Trophoblast cell (in vitro differentiated cells and primary cell): Measurements from ENCODE around the gene COQ8B.

Experiments
- DNase-seq, 2 donors: peaks; one replicate each; pipeline ENCODE4 v3.0.0-alpha.2; 2016
- H2AFZ ChIP-seq: 2 replicates; pipeline ENCODE4 v1.6.1; 2013; ENCODE audit warnings: low read length, moderate library complexity, mild to moderate bottlenecking; ENCODE audit not compliant: insufficient read depth, poor library complexity
- H2AK5ac ChIP-seq: 2 replicates; pipeline ENCODE4 v1.6.1; 2013; ENCODE audit warnings: mild to moderate bottlenecking, low read length
- H2BK120ac ChIP-seq: 2 replicates; pipeline ENCODE4 v1.6.1; 2013; ENCODE audit warnings: low read length, mild to moderate bottlenecking, moderate library complexity; ENCODE audit not compliant: insufficient read depth, poor library complexity
- H2BK12ac ChIP-seq: 2 replicates; pipeline ENCODE4 v1.6.1; 2013; ENCODE audit warnings: mild to moderate bottlenecking, low read length, moderate library complexity
- H2BK5ac ChIP-seq: 2 replicates; pipeline ENCODE4 v1.6.1; 2013; ENCODE audit warnings: low read length, low read depth, moderate library complexity, mild to moderate bottlenecking; ENCODE audit not compliant: poor library complexity
- H3K14ac ChIP-seq: 2 replicates; pipeline ENCODE4 v1.6.1; 2013; ENCODE audit warnings: mild to moderate bottlenecking, low read length
- H3K18ac ChIP-seq: 2 replicates; pipeline ENCODE4 v1.6.1; 2013; ENCODE audit warnings: mild to moderate bottlenecking, low read length
- H3K23ac ChIP-seq: 2 replicates; pipeline ENCODE4 v1.6.1; 2013; ENCODE audit warnings: low read length
- H3K27ac ChIP-seq: 2 replicates; pipeline ENCODE4 v1.5.1; 2013; ENCODE audit warnings: low read depth, mild to moderate bottlenecking, inconsistent platforms, low read length, moderate library complexity
- H3K27me3 ChIP-seq: 2 replicates; pipeline ENCODE4 v1.6.1; 2013; ENCODE audit warnings: inconsistent platforms, mild to moderate bottlenecking, low read length, moderate library complexity; ENCODE audit not compliant: insufficient read depth
- H3K36me3 ChIP-seq, 2 experiments: 1 replicate in 1 of 2; 2 replicates in 1 of 2; pipeline ENCODE4 v1.6.1; 2013; ENCODE audit warnings: low read length in 2 of 2, mild to moderate bottlenecking in 2 of 2, moderate library complexity in 1 of 2; ENCODE audit not compliant: insufficient read depth in 2 of 2, control insufficient read depth in 1 of 2
- H3K4ac ChIP-seq: 2 replicates; pipeline ENCODE4 v1.6.1; 2013; ENCODE audit warnings: low read depth, mild to moderate bottlenecking, low read length, moderate library complexity
- H3K4me1 ChIP-seq, 2 experiments: 1 replicate in 1 of 2; 2 replicates in 1 of 2; pipeline ENCODE4 v1.6.1; 2013; ENCODE audit warnings: low read length in 2 of 2, mild to moderate bottlenecking in 2 of 2, moderate library complexity in 1 of 2; ENCODE audit not compliant: insufficient read depth in 2 of 2, control insufficient read depth in 1 of 2
- H3K4me2 ChIP-seq: 2 replicates; pipeline ENCODE4 v1.6.1; 2013; ENCODE audit warnings: inconsistent platforms, mild to moderate bottlenecking, low read length, moderate library complexity
- H3K4me3 ChIP-seq: 2 replicates; pipeline ENCODE4 v1.5.1; 2013; ENCODE audit warnings: mild to moderate bottlenecking, low read depth, low read length, inconsistent platforms
- H3K79me1 ChIP-seq: one replicate; pipeline ENCODE4 v1.6.1; 2013; ENCODE audit warnings: low read length
- H3K79me2 ChIP-seq: 2 replicates; pipeline ENCODE4 v1.6.1; 2013; ENCODE audit warnings: low read length, mild to moderate bottlenecking; ENCODE audit not compliant: control insufficient read depth, insufficient read depth, poor library complexity
- H3K9ac ChIP-seq: 2 replicates; pipeline ENCODE4 v1.6.1; 2013; ENCODE audit warnings: mild to moderate bottlenecking, low read length
- H3K9me3 ChIP-seq: 2 replicates; pipeline ENCODE4 v1.6.1; 2013; ENCODE audit warnings: low read depth, mild to moderate bottlenecking, control low read depth, inconsistent platforms, low read length; ENCODE audit not compliant: insufficient read depth
- H4K12ac ChIP-seq: 2 replicates; pipeline ENCODE4 v1.6.1; 2013; ENCODE audit warnings: low read depth, mild to moderate bottlenecking, low read length, moderate library complexity
- H4K8ac ChIP-seq: 2 replicates; pipeline ENCODE4 v1.6.1; 2013; ENCODE audit warnings: low read depth, mild to moderate bottlenecking, low read length, moderate library complexity
- H4K91ac ChIP-seq: one replicate; pipeline ENCODE4 v1.6.1; 2013; ENCODE audit warnings: low read depth, mild to moderate bottlenecking, low read length, moderate library complexity
- WGBS: extraction: QIAGEN DNeasy Blood & Tissue Kit; methylation state at CpG from one replicate; pipeline ENCODE4 v1.1.7; 2013; ENCODE audit warnings: missing lambda C conversion rate; ENCODE audit not compliant: insufficient read length, insufficient coverage; ENCODE audit errors: extremely low coverage; 5-methylcytosine and 5-hydroxymethylcytosine counted together

Gene COQ8B

DNA sequence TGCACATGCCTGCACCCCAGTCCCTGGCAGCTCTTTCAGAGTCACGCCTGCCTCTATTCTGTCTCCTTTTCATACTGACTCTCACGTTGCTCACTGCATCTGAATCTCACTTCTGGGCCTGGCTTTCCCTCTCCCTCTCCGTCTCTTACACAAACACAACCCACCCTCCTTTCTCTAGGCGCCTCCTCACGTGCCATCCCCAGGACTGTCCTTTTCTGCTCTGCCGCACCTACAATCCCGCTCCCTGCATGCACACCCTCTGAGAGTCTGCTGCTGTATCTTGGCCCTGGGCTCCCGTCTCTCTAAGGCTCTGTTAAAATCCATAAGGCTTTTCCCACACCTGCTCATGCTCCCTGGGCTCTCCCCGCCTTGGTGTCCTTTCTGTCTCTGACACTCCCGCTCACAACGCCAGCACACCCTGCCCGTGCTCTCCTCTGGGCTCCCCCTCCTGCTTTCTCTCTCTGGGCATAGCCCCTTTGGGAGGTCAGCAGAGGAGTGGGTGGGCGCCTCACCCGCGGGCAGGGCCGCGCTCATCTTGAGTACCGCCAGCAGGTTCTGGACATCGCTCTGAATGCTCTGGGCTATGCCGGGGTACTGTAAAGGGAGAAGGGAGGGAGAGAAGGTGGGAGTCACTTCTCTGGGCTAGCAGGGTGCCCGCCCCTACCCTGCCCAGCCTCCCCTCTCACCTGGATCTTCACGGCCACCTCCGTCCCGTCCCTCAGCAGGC lies 13.5 kb downstream of the COQ8B start:
- H3K79me2 ChIP-seq = no peaks in the 10 kb centered on the region
- H3K18ac ChIP-seq = no peak overlapping the region
- no peak overlapping the region for H4K8ac ChIP-seq
- H3K27ac ChIP-seq = no peak overlapping the region
- no peaks in the 10 kb centered on the region for H3K27me3 ChIP-seq
- H2AFZ ChIP-seq = no peak overlapping the region
- H3K79me1 ChIP-seq = no peaks in the 10 kb centered on the region
- no peak overlapping the region for H3K14ac ChIP-seq
- H3K4me3 ChIP-seq = no peak overlapping the region
- no peak overlapping the region for H3K9ac ChIP-seq
- H3K4ac ChIP-seq = no peak overlapping the region
- no peaks in the 10 kb centered on the region for H3K9me3 ChIP-seq
- H3K36me3 ChIP-seq = peaks cover 38 to 49% of the 10 kb centered on the region in 2 experiments
- H2AK5ac ChIP-seq = no peak overlapping the region
- no peaks in the 10 kb centered on the region for H3K4me1 ChIP-seq
- H2BK5ac ChIP-seq = no peak overlapping the region
- no CpG with 5 or more reads among the region's 24 CpGs for WGBS
- H4K91ac ChIP-seq = no peak overlapping the region
- no peak for DNase-seq
- H2BK12ac ChIP-seq = no peak overlapping the region
- H2BK120ac ChIP-seq = no peak overlapping the region
- no peak overlapping the region for H3K23ac ChIP-seq
- no peak overlapping the region for H4K12ac ChIP-seq
- no peak overlapping the region for H3K4me2 ChIP-seq

DNA sequence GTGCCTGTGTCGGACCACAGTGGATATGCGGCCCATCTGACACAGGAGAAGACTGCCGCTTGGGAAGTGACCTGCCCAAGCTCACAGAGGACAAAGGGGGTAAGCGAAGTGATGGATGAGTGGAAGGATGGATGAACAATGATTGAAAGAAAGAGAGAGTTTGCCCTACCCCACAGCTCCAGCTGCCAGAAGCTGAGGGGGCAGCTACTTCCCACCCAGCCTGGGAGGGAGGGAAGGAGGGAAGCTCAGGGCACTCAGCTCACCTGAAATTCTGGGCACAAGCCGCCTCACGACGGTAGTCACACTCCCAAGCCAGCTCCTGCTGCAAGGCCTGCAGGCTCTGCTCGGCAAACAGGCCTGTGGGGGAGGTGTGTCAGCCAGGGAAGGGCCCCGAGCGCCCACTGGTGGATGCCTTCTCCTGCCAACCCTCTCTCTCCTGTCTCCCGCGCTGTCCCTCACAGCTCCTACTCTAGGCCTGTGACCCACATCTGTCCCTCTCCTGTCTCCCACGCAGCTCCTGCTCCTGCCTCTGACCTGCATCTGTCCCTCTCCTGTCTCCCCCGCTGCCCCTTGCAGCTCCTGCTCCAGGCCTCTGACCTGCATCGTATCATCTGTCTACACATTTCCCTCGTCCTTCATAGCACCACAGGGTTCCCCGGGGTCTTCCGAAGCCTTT lies 14.2 kb downstream of the COQ8B start:
- H4K8ac ChIP-seq = no peak overlapping the region
- H3K36me3 ChIP-seq = peaks cover 38 to 47% of the 10 kb centered on the region in 2 experiments
- no peak overlapping the region for H3K23ac ChIP-seq
- DNase-seq = peak in 1 of 2 donors; percentile 54
- no peak overlapping the region for H3K27ac ChIP-seq
- WGBS = no CpG with 5 or more reads among the region's 18 CpGs
- H2AK5ac ChIP-seq = no peak overlapping the region
- H3K4me3 ChIP-seq = no peak overlapping the region
- no peak overlapping the region for H2BK120ac ChIP-seq
- no peak overlapping the region for H3K9ac ChIP-seq
- H3K4me1 ChIP-seq = no peaks in the 10 kb centered on the region
- H3K18ac ChIP-seq = no peak overlapping the region
- no peak overlapping the region for H2BK12ac ChIP-seq
- H3K79me1 ChIP-seq = no peaks in the 10 kb centered on the region
- H3K79me2 ChIP-seq = no peaks in the 10 kb centered on the region
- no peak overlapping the region for H2BK5ac ChIP-seq
- no peak overlapping the region for H4K12ac ChIP-seq
- H4K91ac ChIP-seq = no peak overlapping the region
- H3K9me3 ChIP-seq = no peaks in the 10 kb centered on the region
- H3K27me3 ChIP-seq = no peaks in the 10 kb centered on the region
- no peak overlapping the region for H2AFZ ChIP-seq
- no peak overlapping the region for H3K4me2 ChIP-seq
- no peak overlapping the region for H3K4ac ChIP-seq
- H3K14ac ChIP-seq = no peak overlapping the region

DNA sequence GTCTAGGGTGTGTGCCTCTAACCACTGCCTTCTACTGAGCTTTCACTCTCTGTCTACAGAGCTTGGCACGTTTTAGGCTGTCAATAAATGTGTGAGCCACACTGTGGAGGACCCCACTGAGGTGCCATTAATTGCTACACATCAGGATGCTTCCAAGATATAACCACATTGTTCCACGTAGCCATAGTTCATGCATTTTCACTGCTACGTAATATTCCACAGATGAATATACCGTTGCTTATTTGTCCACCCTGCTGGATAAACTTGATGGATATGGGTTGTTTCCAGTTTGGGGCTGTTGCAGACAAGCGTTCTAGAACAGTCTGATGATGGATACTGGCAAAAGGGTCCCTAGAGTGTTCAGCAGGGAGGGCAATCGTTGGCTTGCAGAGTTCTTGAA lies 14.9 kb downstream of the COQ8B start:
- Histone ChIP-seq H3K4me1 (no peaks in the 10 kb centered on the region), H2AK5ac (no peak overlapping the region), H3K4me3 (no peak overlapping the region), H3K27me3 (no peaks in the 10 kb centered on the region), H4K91ac (no peak overlapping the region), H3K18ac (no peak overlapping the region), H3K9me3 (no peaks in the 10 kb centered on the region), H3K79me1 (no peaks in the 10 kb centered on the region), H2AFZ (no peak overlapping the region), H3K79me2 (no peaks in the 10 kb centered on the region), H2BK120ac (no peak overlapping the region), H2BK12ac (no peak overlapping the region), H4K12ac (no peak overlapping the region), H3K4me2 (no peak overlapping the region), H3K27ac (no peak overlapping the region), H3K23ac (no peak overlapping the region), H2BK5ac (no peak overlapping the region), H4K8ac (no peak overlapping the region), H3K9ac (no peak overlapping the region), H3K4ac (no peak overlapping the region), H3K36me3 (peaks cover 41 to 48% of the 10 kb centered on the region in 2 experiments), H3K14ac (no peak overlapping the region)
- no CpG with 5 or more reads among the region's 6 CpGs for WGBS
- no peak for DNase-seq

DNA sequence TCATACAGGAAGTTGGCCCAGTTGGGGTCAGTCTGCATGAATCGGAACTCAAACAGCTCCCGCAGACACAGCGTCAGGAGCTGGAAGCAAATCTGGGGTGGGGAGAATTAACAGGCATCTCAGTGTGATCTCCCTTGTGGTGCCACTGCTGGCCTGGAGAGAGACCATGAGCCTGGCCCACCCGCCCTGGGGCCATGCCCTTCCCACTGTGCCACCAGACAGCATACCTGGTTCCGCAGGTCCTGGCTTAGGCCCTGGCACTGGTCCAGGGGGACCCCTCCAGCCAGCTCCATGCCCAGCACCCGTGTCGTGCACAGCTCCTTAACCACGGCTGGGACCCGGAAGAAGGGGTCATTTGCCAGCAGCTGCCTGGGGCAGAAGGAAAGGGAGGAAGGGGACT lies 16.6 kb downstream of the COQ8B start:
- DNase-seq = no peak
- H3K9ac ChIP-seq = no peak overlapping the region
- H3K18ac ChIP-seq = no peak overlapping the region
- H2AK5ac ChIP-seq = no peak overlapping the region
- H4K12ac ChIP-seq = no peak overlapping the region
- no peak overlapping the region for H4K91ac ChIP-seq
- peaks cover 42 to 44% of the 10 kb centered on the region in 2 experiments for H3K36me3 ChIP-seq
- H3K27me3 ChIP-seq = no peaks in the 10 kb centered on the region
- H3K4ac ChIP-seq = no peak overlapping the region
- no peak overlapping the region for H2AFZ ChIP-seq
- H3K4me1 ChIP-seq = no peaks in the 10 kb centered on the region
- no peak overlapping the region for H3K27ac ChIP-seq
- no peak overlapping the region for H3K14ac ChIP-seq
- H2BK12ac ChIP-seq = no peak overlapping the region
- no peak overlapping the region for H4K8ac ChIP-seq
- no peak overlapping the region for H2BK120ac ChIP-seq
- H2BK5ac ChIP-seq = no peak overlapping the region
- H3K9me3 ChIP-seq = no peaks in the 10 kb centered on the region
- no peaks in the 10 kb centered on the region for H3K79me2 ChIP-seq
- H3K79me1 ChIP-seq = no peaks in the 10 kb centered on the region
- H3K4me2 ChIP-seq = no peak overlapping the region
- WGBS = no CpG with 5 or more reads among the region's 9 CpGs
- H3K23ac ChIP-seq = no peak overlapping the region
- H3K4me3 ChIP-seq = no peak overlapping the region
